K562 (cell line): Measurements from ENCODE around the gene NUCKS1. TPM values are rescaled to one million over a fixed set of nuclear protein-coding genes. Genes with fewer than 3 reads are reported as not detected.

Experiments used
- ATAC-seq: fragments of 200-7000 bp; cut with Tn5 transposase; 3 replicates; pipeline ENCODE4 v1.9.1; 2020; ENCODE audit warnings: moderate library complexity
- BruUV-seq: library from RNA; stranded (reverse); fragments of 400-500 nt; replicated peaks from 2 replicates; lab custom pipeline; 2021; lab: Mats Ljungman, UMichigan
- CTCF ChIA-PET: fragments of 300-600 bp; formaldehyde crosslinking; extraction: SDS; loops from one replicate; lab custom pipeline; 2021; ENCODE audit warnings: low intra/inter-chr PET ratio; lab: Yijun Ruan, JAX
- POLR2A ChIA-PET: fragments of 300-600, 350-650 bp; sonication (Branson Sonifier 250); formaldehyde crosslinking; extraction: SDS; loops from one replicate; lab custom pipeline; 2021; ENCODE audit warnings: antibody characterized with exemption, inconsistent platforms; lab: Yijun Ruan, JAX
- DNase-seq, 4 experiments: peaks; one replicate each; pipeline versions ENCODE4 v3.0.0 to v3.0.0-alpha.2; 2011 to 2018; ENCODE audit warnings: low spot score in 3 of 4, mixed read lengths in 3 of 4; ENCODE audit errors: extremely low read depth in 1 of 4
- FAIRE-seq: peaks from 2 replicates; lab custom pipeline; 2011; peaks lifted over from hg19 to GRCh38; lab: Jason Lieb, UNC
- H2AFZ ChIP-seq: 2 replicates; pipeline ENCODE4 v1.6.0; 2011; ENCODE audit warnings: low read depth, low read length, control low read depth, inconsistent platforms
- H3K27ac ChIP-seq: fragments of 200-600 bp; 3 replicates; pipeline ENCODE4 v1.8.0; 2011; ENCODE audit warnings: low read depth, mild to moderate bottlenecking, control low read depth, inconsistent platforms, low read length, moderate library complexity, mixed read lengths; ENCODE audit errors: extremely low read depth
- H3K27me3 ChIP-seq, 2 experiments: fragments of 300-600 bp in 1 of 2; 2 replicates in 1 of 2; 3 replicates in 1 of 2; pipeline versions ENCODE4 v1.6.0 to v1.8.0; 2011; ENCODE audit warnings: inconsistent platforms in 2 of 2, low read length in 2 of 2, mild to moderate bottlenecking in 1 of 2, mixed read lengths in 1 of 2, moderate library complexity in 1 of 2; ENCODE audit not compliant: control insufficient read depth in 2 of 2, insufficient read depth in 2 of 2
- H3K36me3 ChIP-seq: fragments of 300-600 bp; 3 replicates; pipeline ENCODE4 v1.8.0; 2011; ENCODE audit warnings: mild to moderate bottlenecking, low read length, inconsistent platforms; ENCODE audit not compliant: control insufficient read depth, insufficient read depth
- H3K4me1 ChIP-seq, 2 experiments: fragments of 200-600 bp in 1 of 2; replicated peaks in 1 of 2; 2 replicates in 1 of 2; 3 replicates in 1 of 2; pipeline versions ENCODE4 v1.5.1 to v1.8.0; 2011; ENCODE audit warnings: inconsistent platforms in 2 of 2, low read length in 2 of 2, mild to moderate bottlenecking in 1 of 2, mixed read lengths in 1 of 2, moderate library complexity in 1 of 2; ENCODE audit not compliant: control insufficient read depth in 2 of 2, insufficient read depth in 2 of 2
- H3K4me2 ChIP-seq: 2 replicates; pipeline ENCODE4 v1.6.1; 2011; ENCODE audit warnings: low read length, control low read depth, inconsistent platforms, mixed read lengths; ENCODE audit not compliant: insufficient read depth
- H3K4me3 ChIP-seq: fragments of 200-600 bp; sonication (generic), shearing (Covaris generic); 2 replicates; pipeline ENCODE4 v1.5.1; 2016; ENCODE audit warnings: control low read depth, inconsistent platforms
- H3K79me2 ChIP-seq: fragments of 200-600 bp; 3 replicates; pipeline ENCODE4 v1.8.0; 2011; ENCODE audit warnings: low read length, inconsistent platforms; ENCODE audit not compliant: control insufficient read depth, insufficient read depth
- H3K9ac ChIP-seq, 2 experiments: 2 replicates each; pipeline versions ENCODE4 v1.6.0 to v1.6.1; 2011; ENCODE audit warnings: low read depth in 2 of 2, low read length in 2 of 2, control low read depth in 1 of 2, inconsistent platforms in 1 of 2, mild to moderate bottlenecking in 1 of 2, mixed read lengths in 1 of 2; ENCODE audit not compliant: insufficient read depth in 1 of 2
- H3K9me1 ChIP-seq: one replicate; pipeline ENCODE4 v1.6.0; 2011; ENCODE audit warnings: inconsistent platforms, mild to moderate bottlenecking, low read length, moderate library complexity; ENCODE audit not compliant: control insufficient read depth, insufficient read depth
- H3K9me3 ChIP-seq: replicated peaks from 2 replicates; pipeline ENCODE4 v1.5.1; 2011; ENCODE audit warnings: low read depth, low read length, inconsistent platforms; ENCODE audit not compliant: control insufficient read depth, insufficient read depth
- H4K20me1 ChIP-seq: replicated peaks from 2 replicates; pipeline ENCODE4 v1.6.1; 2011; ENCODE audit warnings: low read length, inconsistent platforms, mixed read lengths; ENCODE audit not compliant: control insufficient read depth, insufficient read depth
- FOXA3 ChIP-seq, 2 experiments: fragments of 450-650 bp in 1 of 2; sonication (generic) in 1 of 2; formaldehyde crosslinking; IDR thresholded peaks in 1 of 2; conservative IDR thresholded peaks in 1 of 2; 2 replicates each; pipeline versions ENCODE4 v1.4.0 to v1.8.0; 2020 to 2022; ENCODE audit warnings: mild to moderate bottlenecking in 2 of 2, missing genetic modification reagents in 1 of 2
- FOXK2 ChIP-seq, 2 experiments: fragments of 450-650 bp; IDR thresholded peaks in 1 of 2; conservative IDR thresholded peaks in 1 of 2; 2 replicates each; pipeline ENCODE4 v1.6.1; 2016; ENCODE audit warnings: low read depth in 2 of 2, mild to moderate bottlenecking in 1 of 2
- FOXM1 ChIP-seq, 2 experiments: fragments of 450-650 bp in 1 of 2; sonication (generic) in 1 of 2; formaldehyde crosslinking in 1 of 2; IDR thresholded peaks; 2 replicates each; pipeline versions ENCODE4 v1.6.1 to v1.9.0; 2017 to 2022; ENCODE audit warnings: low read depth in 2 of 2, mild to moderate bottlenecking in 2 of 2, missing genetic modification reagents in 1 of 2, moderate library complexity in 1 of 2
- FOXO4 ChIP-seq: fragments of 450-650 bp; formaldehyde crosslinking; IDR thresholded peaks from 2 replicates; pipeline ENCODE4 v1.4.0; 2020; ENCODE audit warnings: mild to moderate bottlenecking, moderate library complexity
- KLF10 ChIP-seq: fragments of 250-450 bp; sonication (Bioruptor Pico); IDR thresholded peaks from 2 replicates; pipeline ENCODE4 v1.6.1; 2021; ENCODE audit warnings: matching md5 sums
- MBD2 ChIP-seq: sonication (generic); IDR thresholded peaks from 2 replicates; pipeline ENCODE4 v1.6.1; 2016; ENCODE audit warnings: low read depth, borderline replicate concordance
- NFIX ChIP-seq: fragments of 250-450 bp; sonication (Bioruptor Pico); IDR thresholded peaks from 2 replicates; pipeline ENCODE4 v1.4.0; 2020; ENCODE audit warnings: low read depth, mild to moderate bottlenecking, moderate library complexity
- RFX7 ChIP-seq: fragments of 250-450 bp; sonication (Bioruptor Pico); IDR thresholded peaks from 2 replicates; pipeline ENCODE4 v1.5.1; 2021; ENCODE audit warnings: mild to moderate bottlenecking
- SIX5 ChIP-seq, 2 experiments: IDR thresholded peaks; 2 replicates each; pipeline ENCODE4 v1.6.1; 2011; ENCODE audit warnings: low read length in 2 of 2, borderline replicate concordance in 1 of 2, low read depth in 1 of 2, mild to moderate bottlenecking in 1 of 2, moderate library complexity in 1 of 2; ENCODE audit not compliant: insufficient read depth in 1 of 2
- ZNF121 ChIP-seq: sonication (generic); formaldehyde crosslinking; conservative IDR thresholded peaks from 2 replicates; pipeline ENCODE4 v1.8.0; 2022; ENCODE audit warnings: missing genetic modification reagents
- ZNF217 ChIP-seq: sonication (generic); formaldehyde crosslinking; IDR thresholded peaks from 2 replicates; pipeline ENCODE4 v1.8.0; 2022; ENCODE audit warnings: mild to moderate bottlenecking, missing genetic modification reagents
- WGBS: fragments of 100-300 bp; shearing (Covaris generic); methylation state at CpG from one replicate; pipeline ENCODE4 v1.1.6; 2016; ENCODE audit warnings: low coverage, mixed read lengths; ENCODE audit not compliant: insufficient coverage; ENCODE audit errors: missing lambda C conversion rate; 5-methylcytosine and 5-hydroxymethylcytosine counted together
- in situ Hi-C: fragments of 300-500 bp; cut with MboI; formaldehyde crosslinking; loops from 4 replicates; pipeline ENCODE4 v1.15.0; 2018; ENCODE audit warnings: inconsistent platforms, mixed read lengths
- intact Hi-C: fragments of 100-400 bp; cut with micrococcal nuclease; formaldehyde crosslinking; loops from 2 replicates; pipeline ENCODE4 v1.14.2; 2022
- polyA plus RNA-seq, 8 experiments: library from polyadenylated mRNA; depleted of rRNA in 4 of 8; stranded (reverse) in 5 of 8; unstranded in 3 of 8; fragments of >200 nt; fragmentation: Nextera tagmentation in 2 of 8; fragmentation: Illumina TruSeq in 1 of 8; extraction: Ambion mirVana in 2 of 8; extraction: Trizol in 1 of 8; gene quantifications; 2 replicates each; pipeline versions ENCODE4 v1.2.1 to v1.2.3, GENCODE V29; 2011 to 2014; ENCODE audit warnings: inconsistent platforms in 1 of 8, missing spikeins in 1 of 8
- total RNA-seq, 7 experiments: library from RNA; depleted of rRNA in 6 of 7; stranded (reverse); fragments of >200 nt in 6 of 7; fragmentation: Illumina TruSeq in 2 of 7; extraction: Trizol in 2 of 7; gene quantifications; 2 replicates each; pipeline versions ENCODE4 v1.2.1 to v1.2.3, GENCODE V29; 2011 to 2021; ENCODE audit warnings: low replicate concordance in 1 of 7
- TF ChIP-seq, protein P1 (sequence below): fragments of 450-650 bp; IDR thresholded peaks from 2 replicates; pipeline ENCODE4 v1.6.1; 2016; ENCODE audit warnings: antibody characterized with exemption
- TF ChIP-seq, protein P2 (sequence below): fragments of 450-650 bp; IDR thresholded peaks from 2 replicates; pipeline ENCODE4 v1.6.1; 2016; ENCODE audit warnings: low read depth, mild to moderate bottlenecking, moderate library complexity

Gene NUCKS1
- total and polyA plus RNA-seq, 9 of the 15 experiments (the other 6 are each of a cell fraction or from before 2014, with no cell fraction given): 66.7 to 244 (median 149) TPM

GRCh38 chr1:205739348-205740160 is 10.4 kb downstream of the NUCKS1 start:
- 69% methylated on average over 5 of the region's 5 CpGs for WGBS
- H3K4me3 ChIP-seq: no peak overlapping the region
- H2AFZ ChIP-seq: no peak overlapping the region
- in situ Hi-C loops: no loop called here
- no peak for FAIRE-seq
- BruUV-seq: no TSS peak
- H4K20me1 ChIP-seq: no peaks in the 10 kb centered on the region
- intact Hi-C loops: no loop called here
- peaks cover 96% of the 10 kb centered on the region for H3K79me2 ChIP-seq
- H3K9ac ChIP-seq: no peak overlapping the region
- H3K9me3 ChIP-seq: no peaks in the 10 kb centered on the region
- H3K4me2 ChIP-seq: no peak overlapping the region
- ATAC-seq: no peak; the same call in 2 of the 3 replicates
- ChIA-PET CTCF (interaction anchor here (0.6 to 1.0 kb wide), 2 partner anchors 80 to 239 kb away, joined by 3 to 4 read pairs; no protein-coding TSS in a partner anchor), POLR2A (interaction anchor here (1.0 to 5.3 kb wide), 3 partner anchors 9 to 25 kb away, joined by 5 to 44 read pairs (median 7); partner anchors contain the start of gene NUCKS1)
- no peaks in the 10 kb centered on the region for H3K27me3 ChIP-seq
- H3K36me3 ChIP-seq: peaks cover 67% of the 10 kb centered on the region
- no peak for DNase-seq
- peaks cover 7% of the 10 kb centered on the region in 2 experiments; a peak in 3 of 5 replicates for H3K4me1 ChIP-seq
- H3K27ac ChIP-seq: no peak overlapping the region
- H3K9me1 ChIP-seq: no peaks in the 10 kb centered on the region
- TF ChIP-seq ZNF217 (CRISPR knock-in tag) (no peak), NFIX (no peak), FOXA3 (CRISPR knock-in tag; conservative IDR thresholded peaks at IDR 0.05 in 1 of 2, IDR thresholded peaks at IDR 0.05 in 1 of 2) (0 out of 4 replicates have a peak, but pooled peaks of 1 of the 2 experiments have one; percentile 12), KLF10 (no peak), RFX7 (no peak), FOXO4 (CRISPR knock-in tag) (no peak), SIX5 (IDR thresholded peaks at IDR 0.05; ENCODE audit: borderline replicate concordance in 1 of 2, insufficient read depth in 1 of 2, low read depth in 1 of 2, low read length in 2 of 2) (no peak), FOXK2 (conservative IDR thresholded peaks at IDR 0.05 in 1 of 2, IDR thresholded peaks at IDR 0.05 in 1 of 2; ENCODE audit: low read depth in 2 of 2) (no peak), ZNF121 (CRISPR knock-in tag) (peak; percentile 44; the same call in 1 of the 2 replicates), MBD2 (no peak), FOXM1 (IDR thresholded peaks at IDR 0.05; ENCODE audit: low read depth) (no peak), FOXM1 (CRISPR knock-in tag; IDR thresholded peaks at IDR 0.05; ENCODE audit: low read depth) (no peak)
- TF ChIP-seq, protein P1, sequence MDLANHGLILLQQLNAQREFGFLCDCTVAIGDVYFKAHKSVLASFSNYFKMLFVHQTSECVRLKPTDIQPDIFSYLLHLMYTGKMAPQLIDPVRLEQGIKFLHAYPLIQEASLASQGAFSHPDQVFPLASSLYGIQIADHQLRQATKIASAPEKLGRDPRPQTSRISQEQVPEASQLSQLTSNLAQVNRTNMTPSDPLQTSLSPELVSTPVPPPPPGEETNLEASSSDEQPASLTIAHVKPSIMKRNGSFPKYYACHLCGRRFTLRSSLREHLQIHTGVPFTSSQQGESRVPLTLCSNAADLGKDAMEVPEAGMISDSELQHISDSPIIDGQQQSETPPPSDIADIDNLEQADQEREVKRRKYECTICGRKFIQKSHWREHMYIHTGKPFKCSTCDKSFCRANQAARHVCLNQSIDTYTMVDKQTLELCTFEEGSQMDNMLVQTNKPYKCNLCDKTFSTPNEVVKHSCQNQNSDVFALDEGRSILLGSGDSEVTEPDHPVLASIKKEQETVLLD: no peak
- TF ChIP-seq, protein P2, sequence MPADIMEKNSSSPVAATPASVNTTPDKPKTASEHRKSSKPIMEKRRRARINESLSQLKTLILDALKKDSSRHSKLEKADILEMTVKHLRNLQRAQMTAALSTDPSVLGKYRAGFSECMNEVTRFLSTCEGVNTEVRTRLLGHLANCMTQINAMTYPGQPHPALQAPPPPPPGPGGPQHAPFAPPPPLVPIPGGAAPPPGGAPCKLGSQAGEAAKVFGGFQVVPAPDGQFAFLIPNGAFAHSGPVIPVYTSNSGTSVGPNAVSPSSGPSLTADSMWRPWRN: no peak
